GM19239 (cell line): ENCODE measurements around the gene LTBR.
"Not testable (repeated sequence)": the region's sequence is repeated elsewhere in the genome, so short reads cannot be mapped to it uniquely, and the experiment has no call there.

ENCODE experiments used
- DNase-seq: peaks from one replicate; pipeline ENCODE4 v3.0.0; 2011; ENCODE audit warnings: low spot score; ENCODE audit not compliant: insufficient read length
- FAIRE-seq: peaks from 2 replicates; lab custom pipeline; 2011; peaks lifted over from hg19 to GRCh38; lab: Jason Lieb, UNC

LTBR gene

GRCh38 chr12:6383572-6384498 is at the start of gene LTBR:
Gene LTBR (plus strand): TSS chr12:6384162. CDS start chr12:6384359, 197 bp downstream.
- DNase-seq (no peak), FAIRE-seq (no peak)

GRCh38 chr12:6334359-6334758 is 49.6 kb upstream of the LTBR start:
- FAIRE-seq (no peak), DNase-seq (no peak)

GRCh38 chr12:6334940-6335450 is 49.0 kb upstream of the LTBR start:
- FAIRE-seq: no peak

GRCh38 chr12:6335451-6336078 is 48.4 kb upstream of the LTBR start:
- peak; percentile 88 for DNase-seq
- FAIRE-seq: peak; percentile 75

More at GRCh38 chr12:6334940-6335450, 49.0 kb upstream of the LTBR start:
- DNase-seq: no peak

- DNase-seq: no peak
- FAIRE-seq: peak; percentile 90
Observed at GRCh38 chr12:6336079-6336888, 47.7 kb upstream of the LTBR start.

GRCh38 chr12:6336889-6337853 is 46.8 kb upstream of the LTBR start:
- FAIRE-seq (peak; percentile 33), DNase-seq (no peak)

GRCh38 chr12:6337958-6338433 is 46.0 kb upstream of the LTBR start:
- FAIRE-seq: no peak
- DNase-seq: no peak

GRCh38 chr12:6338536-6338935 is 45.4 kb upstream of the LTBR start:
- not testable (repeated sequence) for DNase-seq, FAIRE-seq

GRCh38 chr12:6338955-6339354 is 45.0 kb upstream of the LTBR start:
- no peak for DNase-seq

GRCh38 chr12:6340032-6340638 is 43.8 kb upstream of the LTBR start:
- peak; percentile 56 for FAIRE-seq
- DNase-seq: no peak

More at GRCh38 chr12:6338955-6339354, 45.0 kb upstream of the LTBR start:
- no peak for FAIRE-seq

GRCh38 chr12:6340745-6341416 is 43.1 kb upstream of the LTBR start:
- DNase-seq (no peak), FAIRE-seq (peak; percentile 45)

- DNase-seq: no peak
- FAIRE-seq: peak; percentile 77
Observed at GRCh38 chr12:6341417-6342139, 42.4 kb upstream of the LTBR start, which contains the start of gene TNFRSF1A. Gene TNFRSF1A (minus strand): TSS chr12:6342076. CDS start chr12:6341814, 262 bp downstream.

- DNase-seq (no peak), FAIRE-seq (no peak)
Observed at GRCh38 chr12:6342140-6342889, 41.6 kb upstream of the LTBR start.

- FAIRE-seq (no peak), DNase-seq (no peak)
Observed at GRCh38 chr12:6343518-6343917, 40.4 kb upstream of the LTBR start.

- FAIRE-seq, DNase-seq: not testable (repeated sequence)
Observed at GRCh38 chr12:6344101-6344660, 39.8 kb upstream of the LTBR start.
